SK-MEL-5 (cell line): Measurements from ENCODE around the gene NDST1. TPM values are rescaled to one million over a fixed set of nuclear protein-coding genes. Genes with fewer than 3 reads are reported as not detected.

ENCODE experiments used
- DNase-seq: peaks from one replicate; pipeline ENCODE4 v3.0.0-alpha.2; 2016; ENCODE audit warnings: low read depth, low spot score
- in situ Hi-C: cut with HindIII; loops from 2 replicates; pipeline ENCODE4 v1.10.0; 2016; ENCODE audit warnings: low sequenced_read_pairs, high pct_unique_total_duplicates, low pct_unique_long_range_greater_than_20kb
- total RNA-seq: library from RNA; depleted of rRNA; stranded (reverse); fragments of >200 nt; shearing (Covaris generic); gene quantifications from 2 replicates; pipeline ENCODE4 v1.2.3, GENCODE V29; 2014

Gene NDST1
- total RNA-seq, 1 experiment from 2014 or later, result 10.9 TPM

DNA sequence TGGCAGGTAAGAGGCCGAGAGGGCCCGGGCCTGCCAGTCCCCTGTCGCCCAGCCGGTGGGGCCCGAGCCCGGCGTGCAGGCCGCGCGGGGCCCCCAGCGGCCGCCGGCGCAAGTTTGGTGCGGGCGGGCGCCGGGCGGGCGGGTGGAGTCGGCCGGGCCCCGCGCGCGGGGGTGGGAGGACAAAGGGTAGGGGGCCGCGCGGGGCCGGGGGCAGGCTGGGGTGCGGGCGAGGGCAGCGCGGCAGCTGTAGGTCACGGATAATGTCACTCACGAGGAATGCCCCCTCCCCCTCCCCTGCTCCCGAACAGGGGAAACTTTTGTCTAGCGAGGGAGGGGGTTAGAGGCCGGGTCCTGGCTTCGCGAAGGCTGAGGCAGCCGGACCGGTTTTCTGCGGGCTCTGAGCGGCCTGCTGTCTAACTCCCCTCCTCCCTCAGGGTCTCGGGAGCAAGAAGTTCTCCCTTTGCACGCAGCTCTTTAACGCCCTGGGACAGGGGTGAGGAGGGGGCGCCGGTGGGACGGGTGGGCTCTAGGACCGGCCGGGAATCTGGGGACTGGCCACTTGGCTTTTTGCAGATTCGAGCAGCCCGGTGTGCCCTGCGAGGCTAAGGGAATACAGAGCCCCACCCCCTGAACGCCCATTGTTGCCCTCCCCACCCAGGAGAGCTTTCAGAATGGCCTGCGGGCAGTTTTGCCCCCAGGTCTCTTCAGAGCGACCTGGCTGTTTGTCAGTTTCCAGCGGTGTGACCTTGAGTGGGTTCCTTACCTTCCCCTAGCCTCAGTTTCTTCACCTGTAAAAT is 21.3 kb upstream of the NDST1 start:
- in situ Hi-C loops, result no loop called here

DNA sequence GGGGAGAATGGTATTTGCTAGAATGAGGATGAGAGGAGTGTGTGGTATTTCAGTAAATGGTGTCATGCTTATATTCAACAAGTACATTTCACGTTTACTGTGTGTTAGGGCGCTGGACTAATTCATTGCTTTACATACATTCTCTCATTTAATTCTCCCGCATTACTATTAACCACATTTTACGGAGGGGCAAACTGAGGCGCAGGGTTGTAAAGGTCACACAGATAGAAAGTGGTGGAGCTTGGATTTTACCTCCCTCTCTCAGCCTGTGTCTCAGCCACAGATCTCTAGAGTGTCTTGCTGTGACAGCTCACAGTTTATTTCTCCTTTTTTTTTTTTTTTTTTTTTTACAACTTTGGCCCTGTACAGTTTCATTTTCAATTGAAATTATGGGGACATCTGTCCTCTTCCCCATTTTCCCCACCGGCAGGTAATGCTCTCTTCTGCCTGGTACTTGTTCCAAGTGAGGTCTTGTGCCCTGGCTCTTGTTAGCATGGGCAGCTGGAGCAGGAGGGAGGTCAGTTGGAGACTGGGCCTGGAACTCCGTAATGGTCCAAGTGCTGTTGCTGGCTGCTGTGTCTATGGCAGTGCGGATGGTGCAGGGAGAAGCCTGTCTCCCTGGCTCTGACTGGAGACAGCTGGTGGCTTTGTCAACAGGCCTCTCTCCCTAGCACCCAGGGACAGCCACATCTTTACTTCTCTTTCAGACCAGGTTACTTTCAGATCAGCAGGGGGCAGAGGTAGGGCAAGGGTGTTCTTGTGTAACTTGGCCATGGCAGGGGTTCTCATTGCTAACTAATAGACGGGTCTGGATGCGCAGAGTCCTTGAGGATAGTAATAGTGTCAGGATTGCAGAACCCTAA is 20.5 kb upstream of the NDST1 start:
- in situ Hi-C loops, result no loop called here
- DNase-seq, result peak; percentile 29

More for the DNA sequence above, 21.3 kb upstream of the NDST1 start:
- peak; percentile 66 for DNase-seq

DNA sequence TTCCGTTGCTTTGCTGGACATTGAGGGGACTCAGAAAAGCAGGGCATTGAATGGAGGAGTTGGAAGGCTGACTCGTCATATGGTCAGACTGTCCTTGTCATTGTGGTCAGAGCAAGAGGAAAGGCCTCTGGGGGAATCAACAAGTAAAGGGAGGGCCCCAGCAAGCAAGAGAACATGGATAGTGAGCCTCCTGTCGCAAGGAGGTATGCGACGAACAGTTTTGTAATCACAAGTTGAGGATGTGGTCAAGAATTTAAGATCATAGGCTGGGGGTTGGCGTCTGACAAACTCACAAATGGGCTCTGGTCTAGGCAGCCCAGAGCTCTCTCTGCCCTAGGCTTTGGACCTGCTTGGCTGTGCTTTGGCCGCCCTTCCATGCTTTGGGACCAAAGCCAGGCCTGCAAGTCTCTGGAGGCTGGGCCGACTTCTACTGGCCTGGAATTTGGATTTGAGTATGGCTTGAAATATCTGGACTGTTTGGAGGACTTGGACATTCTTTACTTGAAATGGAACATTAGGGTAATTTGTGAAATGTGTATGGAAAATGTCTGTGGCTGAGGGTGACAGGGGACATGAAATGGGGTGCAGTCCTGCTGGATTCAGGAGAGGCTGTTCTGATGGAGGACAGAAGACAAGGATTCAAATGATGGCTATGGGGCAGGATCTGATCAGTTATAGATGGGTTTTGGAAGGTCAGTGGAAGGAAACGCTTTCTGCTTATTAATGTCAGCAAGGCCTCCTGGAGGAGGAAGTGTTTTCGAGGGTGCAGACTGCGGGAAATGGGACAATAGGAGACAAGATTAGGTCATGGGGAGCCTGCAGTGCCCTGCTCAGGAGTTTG is 19.2 kb upstream of the NDST1 start:
- in situ Hi-C loops, result no loop called here
- peak; percentile 40 for DNase-seq

DNA sequence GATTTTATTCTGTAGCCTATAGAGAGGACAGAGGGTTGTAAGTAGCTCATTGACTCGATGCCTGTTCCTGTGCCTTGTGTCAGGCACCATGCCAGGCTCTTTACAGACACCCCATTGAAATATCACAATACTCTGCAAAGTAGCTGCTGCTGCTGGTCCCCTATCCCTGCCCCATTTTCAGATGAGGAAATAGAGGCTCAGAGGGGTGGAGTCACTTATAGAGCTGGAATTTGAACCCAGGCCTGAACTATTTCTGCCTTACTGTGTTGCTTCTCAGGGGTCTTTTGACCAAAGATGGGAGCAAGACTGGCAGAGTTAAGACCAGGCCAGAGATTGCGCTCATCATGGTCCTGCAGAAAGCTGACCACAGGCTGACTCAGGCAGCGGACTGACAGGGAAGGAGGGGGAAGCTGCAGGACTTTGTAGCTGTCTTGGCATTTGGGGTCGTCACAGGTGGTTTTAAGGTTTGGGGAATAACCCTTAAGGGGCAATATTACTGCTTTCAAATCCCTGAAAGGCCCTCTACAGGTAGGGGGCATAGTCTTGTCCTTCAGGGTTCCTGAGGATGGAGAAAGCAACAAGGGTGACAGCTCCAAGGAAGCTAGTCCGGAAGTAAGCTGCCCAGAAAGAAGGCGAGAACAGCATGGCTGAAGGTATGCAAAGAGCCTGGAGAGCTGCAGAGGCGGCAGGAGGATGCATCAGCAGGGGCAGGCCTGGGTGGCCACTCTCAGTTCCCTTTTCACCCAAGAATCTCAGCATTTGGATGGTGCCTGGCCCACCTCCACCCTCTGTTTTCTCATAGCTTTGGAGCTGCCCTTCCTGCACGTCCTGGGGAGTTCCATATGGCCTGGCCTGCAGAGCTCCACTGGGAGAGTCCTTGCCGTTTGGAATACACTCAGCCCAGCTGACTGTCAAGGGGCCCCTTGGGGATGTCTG is 18.3 kb upstream of the NDST1 start:
- DNase-seq, result no peak
- in situ Hi-C loops, result no loop called here

DNA sequence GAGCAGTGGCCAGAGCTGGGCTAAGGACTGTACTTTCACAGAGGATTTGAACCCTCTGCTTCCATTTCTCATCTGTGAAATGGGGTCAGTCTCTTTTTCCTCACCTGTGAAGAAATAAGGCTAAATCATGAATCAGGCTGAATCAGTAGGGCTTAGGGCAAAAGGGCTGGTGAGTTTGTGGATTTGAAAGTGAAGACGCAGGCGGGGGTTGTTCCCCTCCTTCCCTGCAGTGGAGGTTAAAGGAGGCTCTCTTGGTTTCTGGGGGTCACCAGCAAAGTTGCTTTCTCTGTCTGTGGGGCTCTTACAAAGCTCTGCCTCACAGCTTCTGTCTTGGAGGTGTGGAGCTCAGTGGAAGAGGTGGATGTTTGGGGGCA is 17.6 kb upstream of the NDST1 start:
- no peak for DNase-seq
- in situ Hi-C loops, result no loop called here

DNA sequence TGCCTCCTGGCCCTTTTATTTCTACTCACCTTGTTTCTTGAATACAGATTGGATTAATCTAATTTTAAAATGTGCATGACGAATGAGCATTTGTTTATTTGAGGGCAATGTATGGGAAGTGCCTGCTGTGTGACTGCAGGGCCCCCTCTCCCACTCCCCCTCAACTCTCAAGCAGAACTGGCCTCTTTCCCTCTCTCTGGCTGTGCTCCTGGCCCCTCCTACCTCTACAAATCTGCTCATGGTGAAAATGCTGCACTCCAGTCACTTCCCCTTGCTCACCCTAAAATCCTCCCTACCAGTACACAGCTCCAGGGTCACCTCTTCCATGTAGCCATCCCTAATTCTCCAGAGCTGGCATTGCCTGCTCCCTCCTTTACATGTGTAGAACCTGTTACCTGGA is 17.2 kb upstream of the NDST1 start:
- in situ Hi-C loops, result no loop called here
- no peak for DNase-seq

DNA sequence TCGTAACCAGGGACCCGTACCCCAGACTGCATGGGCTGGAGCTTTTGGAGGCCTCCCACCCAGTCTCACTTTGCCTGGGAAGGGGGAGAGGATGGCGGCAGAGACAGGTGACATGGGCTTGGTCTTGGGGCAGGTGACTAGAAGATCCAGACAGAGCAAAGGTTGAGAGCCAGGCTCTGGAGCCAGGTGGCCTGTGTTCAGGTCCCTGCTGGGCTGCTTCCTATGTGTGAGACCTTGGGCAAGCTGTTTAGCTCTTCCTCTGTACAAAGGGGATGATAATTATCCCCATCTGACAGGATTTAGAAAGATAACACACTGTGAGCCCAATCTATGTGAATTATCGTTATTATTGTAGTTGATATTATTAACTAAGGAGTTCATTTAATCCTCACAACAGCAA is 16.1 kb upstream of the NDST1 start:
- no peak for DNase-seq
- in situ Hi-C loops, result no loop called here

DNA sequence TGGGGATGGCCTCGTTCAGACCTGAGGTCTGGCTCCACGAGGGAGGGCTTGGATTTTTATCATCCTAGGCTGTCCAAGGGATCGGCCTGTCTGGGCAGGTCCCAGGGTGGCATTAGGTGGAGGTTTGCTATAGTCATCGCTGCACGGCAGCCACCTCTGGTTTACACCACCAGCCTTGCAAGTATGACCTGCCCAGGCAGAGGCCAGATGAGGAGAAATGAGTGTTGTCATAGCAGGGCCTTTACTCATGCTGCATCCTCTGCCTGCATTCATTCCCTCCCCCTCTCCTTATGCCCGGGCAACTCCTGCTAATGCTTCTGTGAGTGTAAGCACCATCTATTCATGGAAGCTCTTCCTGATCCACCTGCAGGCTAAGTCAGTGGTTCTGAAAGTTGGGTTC is 15.3 kb upstream of the NDST1 start:
- DNase-seq, result no peak

DNA sequence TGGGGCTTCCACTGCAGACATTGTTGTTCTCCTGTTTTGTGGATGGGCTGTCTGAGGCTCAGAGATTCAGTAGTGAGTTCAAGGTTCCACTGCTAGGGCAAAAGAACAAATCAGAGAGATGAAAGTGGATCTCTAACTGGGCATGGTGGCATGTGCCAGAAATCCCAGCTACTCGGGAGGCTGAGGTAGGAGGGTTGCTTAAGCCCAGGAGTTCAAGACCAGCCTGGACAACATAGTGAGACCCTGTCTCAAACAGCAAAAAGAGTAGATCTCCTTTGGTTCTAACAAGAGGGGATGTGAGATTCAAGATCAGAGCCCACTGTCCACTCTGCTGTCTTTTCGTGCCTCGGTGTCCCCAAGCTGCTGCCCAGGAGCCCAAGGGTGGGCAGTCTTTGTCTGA is 11.8 kb upstream of the NDST1 start:
- in situ Hi-C loops, result no loop called here

More for the DNA sequence above, 15.3 kb upstream of the NDST1 start:
- in situ Hi-C loops, result no loop called here

DNA sequence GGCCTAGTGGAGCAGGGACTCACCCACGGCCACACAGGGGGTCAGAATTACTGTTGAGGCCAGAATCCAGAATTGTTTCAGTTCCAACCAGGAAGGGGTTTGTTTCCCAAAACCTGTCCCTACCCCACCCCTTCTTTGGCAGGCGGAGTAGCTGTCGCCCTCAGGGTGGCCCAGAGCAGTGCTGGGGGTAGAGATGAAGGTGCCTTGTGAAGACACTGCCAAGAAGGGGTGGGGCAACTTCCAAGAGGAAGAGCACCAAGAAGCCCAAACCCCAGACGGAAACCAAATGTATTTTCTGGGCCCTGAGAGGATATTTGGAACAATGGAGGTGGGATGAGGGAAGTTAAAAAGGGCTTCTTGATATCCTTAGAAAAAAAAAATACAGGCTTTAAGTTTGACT is 11.4 kb upstream of the NDST1 start:
- no peak for DNase-seq
- in situ Hi-C loops, result no loop called here

More for the DNA sequence above, 11.8 kb upstream of the NDST1 start:
- no peak for DNase-seq

DNA sequence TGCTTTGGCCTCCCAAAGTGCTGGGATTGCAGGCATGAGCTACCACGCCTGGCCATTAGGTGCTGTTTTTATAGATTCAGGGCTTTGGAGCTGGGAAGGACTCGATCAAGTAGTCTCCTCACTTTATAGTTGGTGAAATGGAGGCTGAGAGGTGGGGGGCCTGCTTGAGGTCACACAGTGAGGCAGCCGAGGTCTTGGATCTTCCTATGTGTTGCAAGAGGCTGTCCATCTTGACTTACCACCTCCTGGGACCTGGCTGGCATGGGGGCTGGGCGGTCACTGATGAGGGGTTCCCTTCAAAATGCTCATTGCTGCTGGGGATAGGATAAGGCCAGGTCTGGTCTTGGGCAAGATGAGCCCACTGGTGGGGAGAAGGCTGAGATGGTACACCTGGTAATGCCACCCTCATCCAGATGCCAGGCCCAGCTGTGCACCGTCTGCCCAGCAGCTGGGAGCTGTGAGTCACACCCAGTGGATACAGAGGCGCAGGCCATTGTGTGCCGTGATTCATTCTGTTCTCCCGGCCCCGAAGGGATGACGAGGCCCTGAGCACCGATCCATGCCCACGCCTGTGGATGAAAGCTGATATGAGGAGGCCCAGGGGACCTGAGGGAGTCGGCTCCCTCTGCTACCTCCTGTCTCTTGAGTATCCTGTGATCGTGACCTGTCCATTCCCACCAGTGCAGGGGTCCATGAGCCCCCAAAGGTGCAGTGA is 10.5 kb upstream of the NDST1 start:
- DNase-seq, result peak; percentile 41
- in situ Hi-C loops, result no loop called here

DNA sequence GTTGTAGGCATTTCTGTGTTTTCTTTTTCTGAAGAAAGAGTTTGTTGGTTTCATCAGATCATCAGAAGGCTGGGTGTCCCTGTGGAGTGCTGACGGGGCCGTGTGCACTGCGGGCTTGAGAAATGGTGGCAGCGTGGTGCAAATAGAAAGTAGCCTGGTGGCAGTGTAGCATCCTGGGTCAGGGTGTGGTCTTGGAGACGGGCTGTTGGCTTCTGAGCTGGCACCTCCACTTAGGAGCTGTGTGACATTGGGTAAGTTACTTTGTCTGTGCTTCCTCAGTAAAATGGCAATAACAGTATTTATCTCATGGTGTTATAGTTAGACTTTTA is 10.0 kb upstream of the NDST1 start:
- in situ Hi-C loops, result no loop called here
- DNase-seq, result no peak

DNA sequence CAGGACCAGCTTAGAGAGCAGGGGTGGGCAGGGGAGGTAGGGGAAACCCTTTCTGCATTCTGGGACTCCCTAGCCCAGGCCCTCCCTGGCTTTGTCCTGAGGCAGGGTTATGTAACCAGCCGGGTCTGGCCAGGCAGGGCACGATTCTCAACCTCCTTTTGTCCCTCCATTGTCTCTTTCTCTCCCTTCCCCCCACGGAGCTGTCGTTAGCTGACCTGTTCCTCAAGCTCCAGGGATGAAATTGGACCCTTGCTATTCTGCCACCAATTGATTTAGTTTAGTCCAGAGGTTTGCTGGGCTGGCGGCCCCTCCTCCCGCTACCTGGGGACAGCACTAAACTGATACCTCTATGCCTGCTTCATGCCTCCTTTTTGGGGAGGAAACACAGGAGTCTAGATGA is 9.4 kb upstream of the NDST1 start:
- in situ Hi-C loops, result no loop called here
- DNase-seq, result no peak

DNA sequence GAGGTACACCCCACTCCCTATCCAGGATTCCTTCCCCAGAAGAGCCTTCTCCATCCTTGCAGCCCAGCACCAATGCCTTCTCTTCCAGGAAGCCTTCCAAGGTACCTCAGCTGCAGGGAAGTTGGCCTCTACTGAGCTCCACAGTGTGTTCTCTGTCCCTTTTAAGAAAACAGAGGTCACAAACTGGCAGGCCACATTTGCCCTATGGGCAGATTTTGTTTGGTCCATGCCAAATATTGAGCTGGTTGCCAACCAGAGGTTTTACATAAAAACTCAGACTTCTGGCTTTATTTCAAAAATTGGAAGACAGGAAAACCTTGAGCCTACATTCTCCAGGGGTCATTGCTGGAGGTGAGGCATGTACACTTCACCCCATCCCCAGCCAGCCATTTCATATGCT is 9.0 kb upstream of the NDST1 start:
- in situ Hi-C loops, result no loop called here
- DNase-seq, result no peak

DNA sequence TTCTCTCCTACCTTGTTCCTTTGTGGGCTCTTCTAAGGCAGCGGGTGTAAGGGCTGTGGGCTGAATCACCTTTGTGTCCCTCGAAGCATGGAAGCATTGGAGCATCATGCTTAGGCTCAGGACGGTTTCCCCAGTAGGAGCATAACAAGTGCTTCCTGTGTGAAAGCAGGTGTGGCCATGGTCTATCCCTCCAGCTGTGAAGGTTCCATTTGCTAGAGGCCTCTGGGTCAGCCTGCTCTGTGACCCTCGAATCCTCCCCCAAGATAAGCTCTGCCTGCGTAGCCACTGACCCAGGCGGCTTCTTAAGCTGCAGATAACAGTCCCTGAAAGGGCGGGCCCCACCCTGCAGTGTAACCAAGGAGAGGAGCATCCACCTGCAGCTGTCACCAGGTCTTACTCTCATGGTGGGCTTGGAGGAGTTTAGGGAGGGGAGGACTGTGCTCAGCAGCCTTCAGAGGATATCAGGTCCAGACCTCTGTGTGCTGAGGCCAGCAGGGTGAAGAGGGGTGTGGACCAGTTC is 8.4 kb upstream of the NDST1 start:
- in situ Hi-C loops, result no loop called here
- DNase-seq, result no peak

DNA sequence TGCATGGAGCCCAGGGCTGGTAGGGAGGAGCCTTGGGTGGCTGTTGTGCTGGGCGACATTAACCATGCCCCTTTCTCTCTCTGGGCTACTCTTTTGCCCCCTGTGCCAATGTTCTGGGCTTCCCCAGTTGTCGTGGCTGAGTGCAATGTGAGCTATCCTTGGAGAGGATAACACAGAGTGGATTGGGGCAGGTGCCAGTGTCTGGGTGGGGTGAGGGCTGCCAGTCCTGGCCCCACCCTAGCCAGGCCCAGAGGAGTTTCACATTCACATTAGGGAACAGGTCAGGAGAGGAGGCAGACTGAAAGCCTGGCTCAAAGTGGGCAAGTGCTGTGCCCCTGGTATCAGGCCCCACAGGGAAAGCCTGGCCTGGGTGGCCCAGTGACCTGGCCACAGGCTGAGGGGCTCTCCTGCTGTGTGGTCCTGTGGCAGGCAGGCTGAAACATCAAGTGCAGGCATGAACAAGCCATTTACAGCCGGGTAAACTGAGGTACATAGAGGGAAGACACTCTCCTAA is 7.5 kb upstream of the NDST1 start:
- in situ Hi-C loops, result no loop called here

More for the DNA sequence above, 7.5 kb upstream of the NDST1 start:
- DNase-seq, result no peak
